GM21529 (cell line): ENCODE measurements around the gene IGIP.

ENCODE experiments used
- ATAC-seq: cut with Tn5 transposase; IDR thresholded peaks from one replicate; pipeline ENCODE4 v1.9.1; 2021; ENCODE audit not compliant: unreplicated experiment

The IGIP gene

GRCh38 chr5:140111011-140111858 is 14.5 kb upstream of the IGIP start:
- ATAC-seq: no peak

GRCh38 chr5:140111859-140112551 is 13.7 kb upstream of the IGIP start:
- no peak for ATAC-seq

GRCh38 chr5:140112685-140113179 is 13.0 kb upstream of the IGIP start:
- ATAC-seq: no peak

- ATAC-seq: no peak
Measured at GRCh38 chr5:140113180-140113698, 12.5 kb upstream of the IGIP start.

GRCh38 chr5:140113699-140114263 is 12.0 kb upstream of the IGIP start, which contains the start of gene PURA:
PURA (plus strand) TSS chr5:140114109; CDS start chr5:140114182, 73 bp downstream.
- peak; percentile 86 for ATAC-seq

- peak; percentile 33 for ATAC-seq
Measured at GRCh38 chr5:140114341-140115185, 11.2 kb upstream of the IGIP start.

GRCh38 chr5:140115186-140115500 is 10.6 kb upstream of the IGIP start:
- no peak for ATAC-seq

GRCh38 chr5:140116716-140117115 is 9.0 kb upstream of the IGIP start:
- ATAC-seq: no peak

GRCh38 chr5:140117523-140117922 is 8.2 kb upstream of the IGIP start:
- no peak for ATAC-seq

- ATAC-seq: no peak
Measured at GRCh38 chr5:140118302-140118936, 7.3 kb upstream of the IGIP start.

GRCh38 chr5:140126315-140127012 is 727 bp downstream of the IGIP start:
- ATAC-seq: no peak

GRCh38 chr5:140128376-140128775 is 2.6 kb downstream of the IGIP start:
- ATAC-seq: no peak

- ATAC-seq: no peak
Measured at GRCh38 chr5:140130949-140131733, 5.4 kb downstream of the IGIP start.

GRCh38 chr5:140131967-140132409 is 6.3 kb downstream of the IGIP start:
- no peak for ATAC-seq

- no peak for ATAC-seq
Measured at GRCh38 chr5:140133514-140134167, 7.9 kb downstream of the IGIP start.

- no peak for ATAC-seq
Measured at GRCh38 chr5:140134277-140134935, 8.7 kb downstream of the IGIP start.

GRCh38 chr5:140135127-140135526 is 9.4 kb downstream of the IGIP start:
- no peak for ATAC-seq

- no peak for ATAC-seq
Measured at GRCh38 chr5:140136624-140137023, 10.9 kb downstream of the IGIP start.
